HG03159 (cell line): ENCODE data around the gene FAM181A.

Source experiments
- ATAC-seq: cut with Tn5 transposase; IDR thresholded peaks from one replicate; pipeline ENCODE4 v1.9.1; 2021; ENCODE audit warnings: mild to moderate bottlenecking, moderate library complexity; ENCODE audit not compliant: unreplicated experiment

The FAM181A gene

GRCh38 chr14:93928184-93929047 is 1.3 kb downstream of the FAM181A start:
- no peak for ATAC-seq

GRCh38 chr14:93929048-93929535 is 1.9 kb downstream of the FAM181A start:
- no peak for ATAC-seq

GRCh38 chr14:93929657-93930056 is 2.5 kb downstream of the FAM181A start:
- ATAC-seq = no peak

DNA sequence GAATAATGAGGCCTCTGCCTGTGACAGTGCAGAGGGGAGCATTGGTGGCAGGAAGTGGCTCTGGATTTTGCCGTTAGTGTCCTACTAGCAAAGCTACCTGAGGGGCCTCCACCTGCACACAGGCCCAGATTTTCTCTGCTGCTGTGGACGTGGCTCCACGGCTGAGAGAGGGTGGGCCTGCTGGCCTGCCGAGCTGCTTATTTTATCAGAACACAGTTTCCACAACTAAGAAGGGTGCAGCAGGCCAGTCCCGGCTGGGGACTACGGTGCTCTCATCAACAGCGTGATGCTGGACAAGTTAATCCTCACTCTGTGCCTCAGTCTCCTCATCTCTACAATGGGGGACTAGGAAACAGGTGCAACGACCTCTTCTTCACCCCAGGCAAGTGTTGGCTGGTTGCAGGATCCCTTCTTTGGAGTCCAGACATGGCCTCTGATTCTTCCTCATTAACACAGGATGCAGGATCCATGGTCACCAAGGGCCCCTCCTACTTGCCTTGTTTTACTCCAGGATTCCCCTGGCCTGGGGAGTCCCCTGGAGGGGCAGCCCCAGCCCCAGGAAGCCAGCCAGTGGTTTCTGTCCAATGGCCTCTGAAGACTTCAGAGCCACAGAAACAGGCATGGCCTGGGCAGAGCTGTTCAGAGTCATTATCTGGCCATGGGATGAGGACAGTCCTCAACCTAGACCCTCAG is 3.3 kb downstream of the FAM181A start:
- no peak for ATAC-seq

DNA sequence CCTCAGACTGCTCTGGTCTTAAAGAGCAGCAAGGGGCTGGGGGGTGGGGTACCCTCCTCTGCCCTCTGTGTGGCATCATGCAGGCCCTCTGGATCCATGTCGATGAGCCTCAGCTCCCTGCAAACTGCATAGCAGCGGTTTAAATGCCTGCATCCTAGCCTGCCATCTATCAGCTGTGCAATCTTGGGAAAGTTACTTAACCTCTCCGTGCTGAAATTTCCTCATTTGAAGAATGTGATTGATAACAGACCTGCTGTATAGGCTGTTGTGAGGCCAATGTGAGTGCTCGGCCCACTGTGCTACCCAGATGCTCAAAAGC is 3.8 kb downstream of the FAM181A start:
- no peak for ATAC-seq

DNA sequence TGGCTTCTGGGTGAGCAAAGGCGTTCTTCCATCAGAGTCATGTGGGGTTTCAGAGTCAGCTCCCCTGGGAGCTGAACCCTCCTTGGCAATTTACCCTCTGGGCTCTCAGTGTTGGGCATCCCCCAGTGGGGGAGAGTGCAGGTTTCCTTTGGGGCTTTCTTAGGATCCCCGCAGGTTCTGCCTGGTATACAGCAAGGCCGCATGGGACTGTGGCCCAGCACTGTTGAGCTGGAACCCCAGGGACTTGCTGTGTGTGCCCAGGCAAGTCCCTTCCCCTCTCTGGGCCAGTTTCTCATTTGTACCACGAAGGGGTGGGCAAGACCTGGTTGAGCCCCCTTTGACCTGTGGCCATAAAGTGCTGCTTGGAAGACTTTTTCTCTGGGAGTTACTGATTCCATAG is 5.5 kb downstream of the FAM181A start:
- no peak for ATAC-seq

DNA sequence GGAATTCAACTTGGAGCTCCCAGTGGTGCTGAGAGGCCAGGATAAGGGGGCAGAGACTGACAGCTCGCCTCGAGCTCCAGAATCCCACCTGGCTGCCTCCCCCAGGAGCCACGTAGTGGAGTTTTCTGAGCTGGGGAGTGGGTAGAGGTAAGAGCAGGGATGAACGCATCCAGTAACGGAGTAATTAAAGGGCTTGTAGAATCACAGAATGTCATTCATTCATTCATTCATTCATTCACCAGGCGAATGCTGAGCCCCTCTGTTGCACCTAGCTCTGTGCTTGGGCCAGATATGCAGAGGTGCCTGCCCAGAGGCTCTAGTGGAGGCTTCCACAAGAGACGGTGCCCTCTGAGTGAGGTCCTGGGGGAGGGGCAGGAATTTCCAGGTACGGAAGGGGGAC is 8.1 kb downstream of the FAM181A start:
- ATAC-seq = no peak

- no peak for ATAC-seq
Measured at GRCh38 chr14:93936245-93936644, 9.1 kb downstream of the FAM181A start.

GRCh38 chr14:93936926-93937325 is 9.8 kb downstream of the FAM181A start:
- ATAC-seq = no peak

DNA sequence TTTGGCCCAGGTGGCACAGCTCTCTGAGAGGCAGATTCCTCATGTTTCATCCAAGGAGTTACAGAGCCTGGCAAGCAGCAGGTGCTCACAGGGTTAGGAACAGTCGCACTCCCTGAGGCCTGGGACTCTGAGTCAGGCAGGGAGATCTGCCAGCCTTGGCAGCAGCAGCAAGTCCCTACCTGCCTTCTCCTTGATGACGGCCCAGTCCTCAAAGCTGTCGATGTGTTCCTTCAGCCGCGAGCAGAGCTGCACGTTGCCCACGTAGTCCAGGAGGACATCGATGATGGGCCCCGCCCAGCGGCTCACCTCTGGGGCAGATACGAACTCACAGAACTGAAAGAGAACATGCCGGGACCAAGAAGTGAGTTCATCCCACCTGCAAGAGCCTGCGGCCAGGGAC is 10.4 kb downstream of the FAM181A start:
- ATAC-seq = no peak

DNA sequence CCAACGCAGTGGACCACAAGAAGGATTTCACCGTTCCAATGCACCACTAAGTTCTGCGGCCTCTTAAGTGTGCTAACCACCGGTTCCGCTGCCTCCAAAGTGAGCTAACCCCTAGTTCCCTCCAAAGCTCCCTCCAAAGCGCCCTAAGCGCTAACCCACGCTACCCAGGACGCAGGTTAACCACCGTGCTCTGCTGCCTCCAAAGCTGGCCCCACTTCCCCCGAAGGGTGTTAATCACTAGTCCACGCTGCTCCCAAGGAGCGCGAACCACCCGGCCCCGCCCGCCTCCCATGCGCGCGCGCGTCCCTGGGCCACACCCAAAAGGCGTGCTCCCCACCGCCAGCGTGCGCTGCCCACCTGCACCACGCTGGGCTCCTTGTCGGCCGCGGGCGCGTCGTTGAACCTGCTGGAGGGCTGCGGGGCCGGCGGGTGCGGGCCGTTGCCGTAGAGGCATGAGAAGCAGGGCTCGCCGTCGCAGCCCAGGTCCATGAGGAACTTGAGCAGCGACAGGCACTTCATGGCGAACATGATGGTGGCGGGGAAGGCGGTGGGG is 11.7 kb downstream of the FAM181A start:
- ATAC-seq = no peak

- ATAC-seq = peak; percentile 85
Measured at GRCh38 chr14:93939304-93940229, 12.4 kb downstream of the FAM181A start.

DNA sequence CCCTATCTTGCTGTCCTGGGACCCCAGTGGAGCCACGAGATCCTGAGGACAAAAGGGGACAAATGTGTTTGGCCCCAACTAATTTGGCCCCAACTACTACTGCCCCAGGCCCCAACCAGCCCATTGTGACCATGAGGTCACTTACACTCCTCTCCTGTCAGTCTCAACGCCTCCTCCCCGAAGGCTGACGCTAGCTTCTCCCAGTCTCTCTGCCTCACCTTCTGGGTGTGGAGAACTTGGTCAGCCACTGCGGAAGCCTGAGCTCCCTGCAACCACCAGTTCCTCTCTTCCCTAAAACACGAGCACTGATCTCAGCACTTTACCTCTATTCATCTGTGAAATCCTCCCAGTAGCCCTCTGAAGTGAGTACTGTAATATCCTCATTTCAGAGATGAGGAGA is 13.3 kb downstream of the FAM181A start:
- no peak for ATAC-seq

- no peak for ATAC-seq
Measured at GRCh38 chr14:93941293-93941910, 14.3 kb downstream of the FAM181A start.

GRCh38 chr14:93943052-93943451 is 15.9 kb downstream of the FAM181A start:
- no peak for ATAC-seq

DNA sequence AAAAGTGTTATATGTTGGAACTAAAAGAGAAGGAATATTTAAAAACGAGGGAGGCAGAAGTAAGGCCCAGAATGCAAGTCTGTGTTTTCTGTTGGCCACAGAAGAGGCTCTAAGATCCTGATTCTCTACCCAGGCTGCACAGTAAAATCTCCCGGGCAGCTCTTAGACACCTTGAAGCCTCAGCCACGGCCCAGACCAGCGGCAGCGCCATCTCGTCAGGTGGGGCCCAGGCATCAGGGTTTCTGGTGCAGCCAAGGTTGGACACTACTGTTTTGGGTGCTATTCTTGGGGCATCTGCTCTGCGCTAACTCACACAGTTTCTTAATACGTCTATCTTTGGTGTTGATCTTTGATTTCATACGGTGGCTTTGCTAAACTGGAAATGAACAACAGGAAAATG is 16.8 kb downstream of the FAM181A start:
- ATAC-seq = no peak

DNA sequence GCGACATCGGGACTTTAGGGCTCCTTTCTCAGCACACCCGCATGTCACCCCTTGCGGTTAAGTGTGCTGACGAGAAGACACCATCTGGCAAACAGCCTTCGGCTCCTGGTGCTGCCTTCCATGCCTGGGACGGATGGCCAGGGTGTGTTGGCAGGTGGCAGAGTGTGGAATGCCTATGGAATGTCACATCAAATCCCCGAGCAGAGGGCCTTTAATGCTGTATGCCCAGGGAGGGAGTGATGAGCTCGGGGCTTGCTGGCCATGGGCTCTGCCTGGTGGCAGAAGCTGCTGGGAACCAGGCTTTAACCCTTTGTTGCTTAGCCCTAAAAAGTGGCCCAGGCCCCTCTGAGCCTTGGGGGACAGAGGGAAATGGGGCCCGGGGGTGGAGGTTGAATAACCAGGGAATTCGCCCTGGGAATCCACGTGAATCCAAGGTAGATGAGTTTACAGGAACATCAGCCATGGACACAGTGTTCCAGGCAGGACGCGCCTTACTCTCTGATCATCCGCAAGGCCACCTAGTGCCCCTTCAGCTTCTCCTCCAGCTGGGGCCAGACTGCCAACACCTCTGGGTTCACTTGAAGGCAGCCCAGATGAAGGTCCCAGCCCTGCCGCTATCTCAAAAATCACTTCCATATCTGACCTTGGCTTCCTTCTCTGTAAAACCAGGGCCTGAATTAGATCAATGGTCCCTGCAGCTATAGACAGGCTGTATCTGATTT is 17.4 kb downstream of the FAM181A start:
- ATAC-seq = no peak

- ATAC-seq = no peak
Measured at GRCh38 chr14:93945070-93945399, 17.9 kb downstream of the FAM181A start.

DNA sequence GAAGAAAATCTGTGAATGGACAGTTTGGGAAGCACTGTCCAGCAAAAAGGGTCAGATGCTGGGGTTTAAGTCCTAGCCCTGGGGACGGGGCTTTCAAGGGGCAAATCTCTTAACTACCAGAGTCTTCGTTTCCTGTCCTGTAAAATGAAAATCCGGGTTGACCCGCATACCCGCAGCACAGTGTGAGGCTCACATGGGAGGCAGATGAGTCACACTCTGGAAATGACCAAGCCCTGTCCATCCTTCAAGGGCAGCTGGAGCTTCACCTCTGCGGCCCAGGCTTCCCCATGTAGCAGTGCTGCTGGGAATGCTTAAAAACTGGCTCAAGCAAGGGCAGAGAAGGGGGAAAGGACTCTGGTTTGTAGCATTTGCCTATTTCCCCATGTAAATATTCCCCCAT is 19.0 kb downstream of the FAM181A start:
- no peak for ATAC-seq

DNA sequence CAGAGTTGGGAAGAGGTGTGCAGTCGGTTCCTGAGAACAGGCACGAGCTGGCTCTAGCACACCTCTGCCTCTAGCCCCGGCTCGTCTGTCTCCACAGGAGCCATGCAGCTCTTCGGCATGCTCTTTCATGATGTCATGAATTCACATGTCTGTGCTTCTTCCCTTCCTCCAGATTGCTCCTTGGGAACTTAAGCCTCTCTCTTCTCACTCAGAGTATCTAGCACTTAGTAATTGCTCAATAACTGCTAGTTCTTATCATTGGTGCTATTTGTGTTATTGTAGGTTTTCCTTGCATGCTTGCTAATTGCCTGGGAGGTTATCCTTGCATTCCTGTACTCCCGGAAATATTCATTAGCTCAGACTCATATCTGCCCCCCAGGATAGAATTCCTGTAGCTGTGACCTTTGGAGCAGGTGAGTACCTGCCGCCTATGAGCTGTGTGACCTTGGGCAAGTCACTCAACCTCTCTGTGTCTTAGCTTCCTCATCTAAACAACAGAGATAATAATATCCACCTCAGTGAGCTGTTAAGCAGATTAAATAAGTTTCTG is 19.5 kb downstream of the FAM181A start:
- ATAC-seq = no peak
